Measurements from ENCODE around the gene CMTM4.
"Not testable (repeated sequence)": the region's sequence is repeated elsewhere in the genome, so short reads cannot be mapped to it uniquely, and the experiment has no call there.

- not testable (repeated sequence) for TF ChIP-seq RNF2 (IDR thresholded peaks at IDR 0.05; ENCODE audit: borderline replicate concordance, low read depth, low read length, missing control alignments, poor library complexity, severe bottlenecking); CTCF (IDR thresholded peaks at IDR 0.05; ENCODE audit: control extremely low read depth in 1 of 3, insufficient read depth in 1 of 3, low read depth in 1 of 3, low read length in 3 of 3); TAF1 (IDR thresholded peaks at IDR 0.05; ENCODE audit: low read depth, low read length); EZH2 (IDR thresholded peaks at IDR 0.05; ENCODE audit: low read depth, low read length, severe bottlenecking); USF2 (IDR thresholded peaks at IDR 0.05; ENCODE audit: low read length); MAFK (IDR thresholded peaks at IDR 0.05; ENCODE audit: low read depth, low read length); SP1 (IDR thresholded peaks at IDR 0.05; ENCODE audit: low read depth, low read length)
Observed at GRCh38 chr16:66567270-66567669, 129.3 kb downstream of the CMTM4 start.

Data from H1 (cell line).